Limb (tissue), 2 donors: ENCODE measurements around the gene GRM4.

Experiments
- DNase-seq, 2 donors: peaks; one replicate each; pipeline ENCODE4 v3.0.0-alpha.2; 2016; ENCODE audit errors: extremely low spot score in 2 of 2

GRM4 gene

GRCh38 chr6:34064675-34065074, 81.2 kb downstream of the GRM4 start:
- no peak for DNase-seq

GRCh38 chr6:34063651-34064050, 82.2 kb downstream of the GRM4 start:
- no peak for DNase-seq

- DNase-seq: no peak
Measured at GRCh38 chr6:34062815-34063214, 83.1 kb downstream of the GRM4 start.

- no peak for DNase-seq
Measured at GRCh38 chr6:34062156-34062555, 83.7 kb downstream of the GRM4 start.

GRCh38 chr6:34061348-34061747, 84.5 kb downstream of the GRM4 start:
- DNase-seq: no peak

GRCh38 chr6:34059914-34060313, 86.0 kb downstream of the GRM4 start:
- DNase-seq: no peak

- DNase-seq: no peak
Measured at GRCh38 chr6:34059136-34059731, 86.7 kb downstream of the GRM4 start.

GRCh38 chr6:34057790-34058189, 88.1 kb downstream of the GRM4 start:
- DNase-seq: no peak

GRCh38 chr6:34057191-34057590, 88.7 kb downstream of the GRM4 start:
- DNase-seq: no peak

GRCh38 chr6:34056305-34057108, 89.4 kb downstream of the GRM4 start:
- peak; percentile 50 to 69 for DNase-seq

GRCh38 chr6:34055223-34055933, 90.5 kb downstream of the GRM4 start:
- peak in 1 of 2 donors; percentile 75 for DNase-seq

GRCh38 chr6:34053721-34054120, 92.2 kb downstream of the GRM4 start:
- DNase-seq: no peak

GRCh38 chr6:34052918-34053608, 92.8 kb downstream of the GRM4 start:
- no peak for DNase-seq

GRCh38 chr6:34052071-34052825, 93.6 kb downstream of the GRM4 start:
- no peak for DNase-seq

GRCh38 chr6:34051331-34051919, 94.5 kb downstream of the GRM4 start:
- no peak for DNase-seq

GRCh38 chr6:34050691-34051090, 95.2 kb downstream of the GRM4 start:
- no peak for DNase-seq

- no peak for DNase-seq
Measured at GRCh38 chr6:34049395-34050342, 96.2 kb downstream of the GRM4 start.

- no peak for DNase-seq
Measured at GRCh38 chr6:34047913-34048867, 97.7 kb downstream of the GRM4 start.
